SU-DHL-6 (cell line): ENCODE data around the gene ASGR1.
A peak's percentile ranks its signal among the peaks of the same experiment; 100 is the strongest.

Experiments
- H2AFZ ChIP-seq: fragments of 200-600 bp; sonication (generic); 2 replicates; pipeline ENCODE4 v1.6.1; 2014; ENCODE audit warnings: low read depth, mild to moderate bottlenecking, moderate library complexity, mixed read lengths, antibody characterized with exemption, low read length; ENCODE audit not compliant: severe bottlenecking
- H3F3A ChIP-seq: fragments of 200-600 bp; shearing (Covaris generic); 2 replicates; pipeline ENCODE4 v1.6.0; 2016; ENCODE audit warnings: antibody characterized with exemption, mild to moderate bottlenecking; ENCODE audit not compliant: insufficient read depth
- H3K27ac ChIP-seq: fragments of 200-600 bp; sonication (generic); 2 replicates; pipeline ENCODE4 v1.5.1; 2016; ENCODE audit warnings: low read depth, mild to moderate bottlenecking, low read length, moderate library complexity, mixed read lengths
- H3K27me3 ChIP-seq: fragments of 200-600 bp; sonication (generic), shearing (Covaris generic); 2 replicates; pipeline ENCODE4 v1.6.0; 2014; ENCODE audit warnings: mild to moderate bottlenecking, low read length
- H3K36me3 ChIP-seq: fragments of 200-600 bp; sonication (generic); 2 replicates; pipeline ENCODE4 v1.6.1; 2014; ENCODE audit warnings: mild to moderate bottlenecking, low read length, mixed read lengths
- H3K4me2 ChIP-seq: fragments of 300-600, 200-600 bp; shearing (Covaris generic), sonication (generic); 2 replicates; pipeline ENCODE4 v1.6.0; 2014; ENCODE audit warnings: low read length, low read depth, mild to moderate bottlenecking; ENCODE audit not compliant: poor library complexity, severe bottlenecking
- H3K4me3 ChIP-seq: fragments of 200-600 bp; sonication (generic); 2 replicates; pipeline ENCODE4 v1.5.1; 2014; ENCODE audit warnings: antibody characterized with exemption, low read length, mild to moderate bottlenecking, mixed read lengths; ENCODE audit not compliant: insufficient read depth, poor library complexity, severe bottlenecking
- H3K79me2 ChIP-seq: fragments of 200-600 bp; sonication (generic); 2 replicates; pipeline ENCODE4 v1.6.1; 2014; ENCODE audit warnings: mild to moderate bottlenecking, low read length, moderate library complexity; ENCODE audit not compliant: insufficient read depth
- H3K9ac ChIP-seq: fragments of 200-600 bp; sonication (generic); 2 replicates; pipeline ENCODE4 v1.7.0; 2014; ENCODE audit warnings: mild to moderate bottlenecking, low read length
- H3K9me2 ChIP-seq: fragments of 200-600 bp; sonication (generic); replicated peaks from 2 replicates; pipeline ENCODE4 v1.6.1; 2014; ENCODE audit warnings: low read length; ENCODE audit not compliant: insufficient read depth
- H3K9me3 ChIP-seq: fragments of 200-600 bp; sonication (generic); 2 replicates; pipeline ENCODE4 v1.6.1; 2014; ENCODE audit warnings: low read length, mixed read lengths; ENCODE audit not compliant: insufficient read depth
- H4K20me1 ChIP-seq: fragments of 200-600 bp; sonication (generic); 2 replicates; pipeline ENCODE4 v1.6.1; 2014; ENCODE audit warnings: low read depth, mild to moderate bottlenecking, antibody characterized with exemption, low read length, moderate library complexity, mixed read lengths
- EZH2phosphoT487 ChIP-seq: fragments of 200-600 bp; sonication (generic), shearing (Covaris generic); conservative IDR thresholded peaks from 2 replicates; pipeline ENCODE4 v1.6.1; 2018; ENCODE audit warnings: mild to moderate bottlenecking, antibody characterized with exemption, low read length, moderate library complexity, mixed read lengths
- TF ChIP-seq, protein P1 (sequence below): fragments of 200-600 bp; sonication (generic); IDR thresholded peaks from one replicate; pipeline ENCODE4 v1.5.1; 2017; ENCODE audit warnings: antibody characterized with exemption, mild to moderate bottlenecking, low read length, moderate library complexity; ENCODE audit not compliant: insufficient read depth, poor library complexity, severe bottlenecking

The ASGR1 gene

DNA sequence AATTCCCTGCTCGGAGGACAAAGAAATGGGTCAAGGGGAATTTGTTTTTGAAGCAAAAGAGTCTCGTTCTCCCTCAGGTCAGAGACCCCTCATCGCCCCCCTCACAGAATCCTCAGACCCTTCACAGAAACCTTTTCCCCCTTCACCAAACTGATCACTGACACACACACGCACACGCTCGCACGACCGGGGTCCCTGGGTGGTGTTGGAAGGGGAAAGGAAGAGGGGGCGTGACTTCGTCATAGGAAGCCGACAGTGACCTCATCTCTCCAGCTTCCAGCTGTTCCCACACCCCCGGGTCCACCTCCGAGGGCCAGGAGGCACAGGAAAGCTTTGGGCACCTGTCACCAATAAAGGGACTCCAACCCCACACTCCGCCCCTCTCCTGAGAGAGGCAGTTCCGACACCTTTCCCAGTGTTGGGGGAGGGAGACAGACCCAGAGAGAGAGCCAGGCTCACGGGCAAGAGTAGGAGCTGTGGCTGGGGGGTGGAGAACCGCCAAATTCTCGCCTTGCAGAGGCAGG is 1.2 kb downstream of the ASGR1 start:
- Histone ChIP-seq H3K36me3 (no peaks in the 10 kb centered on the region), H3K4me2 (no peak overlapping the region), H4K20me1 (no peaks in the 10 kb centered on the region), H3K9ac (no peak overlapping the region), H2AFZ (peak overlapping the region; percentile 25), H3K27me3 (no peaks in the 10 kb centered on the region), H3K9me2 (no peaks in the 10 kb centered on the region), H3K9me3 (peaks cover 5% of the 10 kb centered on the region; the same call in 1 of the 2 replicates), H3F3A (no peaks in the 10 kb centered on the region), H3K27ac (no peak overlapping the region), H3K4me3 (no peak overlapping the region), H3K79me2 (no peaks in the 10 kb centered on the region)
- TF ChIP-seq, protein P1, sequence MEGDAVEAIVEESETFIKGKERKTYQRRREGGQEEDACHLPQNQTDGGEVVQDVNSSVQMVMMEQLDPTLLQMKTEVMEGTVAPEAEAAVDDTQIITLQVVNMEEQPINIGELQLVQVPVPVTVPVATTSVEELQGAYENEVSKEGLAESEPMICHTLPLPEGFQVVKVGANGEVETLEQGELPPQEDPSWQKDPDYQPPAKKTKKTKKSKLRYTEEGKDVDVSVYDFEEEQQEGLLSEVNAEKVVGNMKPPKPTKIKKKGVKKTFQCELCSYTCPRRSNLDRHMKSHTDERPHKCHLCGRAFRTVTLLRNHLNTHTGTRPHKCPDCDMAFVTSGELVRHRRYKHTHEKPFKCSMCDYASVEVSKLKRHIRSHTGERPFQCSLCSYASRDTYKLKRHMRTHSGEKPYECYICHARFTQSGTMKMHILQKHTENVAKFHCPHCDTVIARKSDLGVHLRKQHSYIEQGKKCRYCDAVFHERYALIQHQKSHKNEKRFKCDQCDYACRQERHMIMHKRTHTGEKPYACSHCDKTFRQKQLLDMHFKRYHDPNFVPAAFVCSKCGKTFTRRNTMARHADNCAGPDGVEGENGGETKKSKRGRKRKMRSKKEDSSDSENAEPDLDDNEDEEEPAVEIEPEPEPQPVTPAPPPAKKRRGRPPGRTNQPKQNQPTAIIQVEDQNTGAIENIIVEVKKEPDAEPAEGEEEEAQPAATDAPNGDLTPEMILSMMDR: no peak
- TF ChIP-seq EZH2phosphoT487: no peak

DNA sequence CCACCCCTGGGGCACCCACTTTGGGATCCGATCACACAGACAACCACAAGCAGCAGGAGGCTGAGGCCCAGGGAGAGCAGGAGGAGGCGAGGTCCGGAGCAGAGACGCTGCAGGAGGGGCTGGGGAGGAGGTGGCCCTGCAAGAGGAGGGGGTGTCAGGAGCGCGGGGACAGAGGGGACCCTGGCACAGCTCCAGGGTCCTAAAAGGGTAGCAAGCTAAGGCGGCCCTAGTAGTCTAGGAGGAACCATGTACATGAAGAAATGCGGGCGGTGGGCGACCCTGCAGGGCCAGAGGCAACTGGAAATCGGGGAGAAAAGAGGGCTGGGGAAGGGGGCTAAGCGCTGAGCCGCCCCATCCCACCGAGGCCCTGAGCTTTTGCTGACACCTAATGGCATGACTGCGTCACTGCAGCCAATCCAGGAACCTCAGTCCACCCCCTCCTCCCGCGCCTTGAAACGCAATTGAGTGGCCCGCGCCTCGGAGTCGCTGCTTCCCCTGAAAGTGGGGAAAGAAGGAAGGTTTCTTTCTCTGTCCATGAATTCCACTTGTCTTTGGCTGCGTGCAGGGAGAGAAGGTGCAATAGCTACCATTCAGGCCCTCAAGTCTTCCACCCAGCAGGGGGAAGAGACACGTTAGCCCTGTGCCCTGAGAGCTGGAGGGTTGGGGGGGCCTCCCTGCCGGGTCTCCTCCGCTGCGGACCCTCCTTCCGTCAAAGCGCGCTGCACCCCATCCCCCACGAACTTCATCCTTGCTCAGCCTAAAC is 1.8 kb downstream of the ASGR1 start:
- no peak overlapping the region for H3K4me2 ChIP-seq
- no peaks in the 10 kb centered on the region for H4K20me1 ChIP-seq
- H3K36me3 ChIP-seq: no peaks in the 10 kb centered on the region
- no peaks in the 10 kb centered on the region for H3K27me3 ChIP-seq
- H3K9ac ChIP-seq: no peak overlapping the region
- no peaks in the 10 kb centered on the region for H3F3A ChIP-seq
- H2AFZ ChIP-seq: peak overlapping the region; percentile 25
- no peaks in the 10 kb centered on the region for H3K79me2 ChIP-seq
- peaks cover 5% of the 10 kb centered on the region; the same call in 1 of the 2 replicates for H3K9me3 ChIP-seq
- no peak overlapping the region for H3K4me3 ChIP-seq
- no peak overlapping the region for H3K27ac ChIP-seq
- TF ChIP-seq, protein P1: peak; percentile 45
- TF ChIP-seq EZH2phosphoT487: no peak
- H3K9me2 ChIP-seq: no peaks in the 10 kb centered on the region

DNA sequence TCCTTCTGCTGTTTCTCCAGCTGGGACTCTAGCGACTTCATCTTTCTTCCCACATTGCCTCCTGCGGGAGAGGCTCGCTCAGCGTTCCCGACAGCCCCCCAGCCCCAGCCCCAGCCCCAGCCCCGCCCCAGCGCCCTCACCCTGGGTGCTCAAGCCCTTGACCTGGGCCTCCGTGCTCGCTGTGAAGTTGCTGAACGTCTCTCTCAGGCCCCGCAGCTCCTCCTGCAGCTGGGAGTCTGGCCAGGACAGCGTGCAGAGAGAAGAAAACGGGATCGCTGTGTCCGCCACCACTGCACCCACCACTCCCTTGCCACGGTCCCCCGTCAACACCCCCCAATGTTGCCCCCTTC is 2.4 kb downstream of the ASGR1 start:
- H2AFZ ChIP-seq: no peak overlapping the region

More for the DNA sequence above, 2.4 kb downstream of the ASGR1 start:
- no peaks in the 10 kb centered on the region for H4K20me1 ChIP-seq
- H3K79me2 ChIP-seq: no peaks in the 10 kb centered on the region
- H3K27me3 ChIP-seq: no peaks in the 10 kb centered on the region
- no peaks in the 10 kb centered on the region for H3K9me2 ChIP-seq
- peaks cover 5% of the 10 kb centered on the region; the same call in 1 of the 2 replicates for H3K9me3 ChIP-seq
- no peak overlapping the region for H3K27ac ChIP-seq
- no peak overlapping the region for H3K4me3 ChIP-seq
- H3F3A ChIP-seq: no peaks in the 10 kb centered on the region
- H3K36me3 ChIP-seq: no peaks in the 10 kb centered on the region
- no peak overlapping the region for H3K9ac ChIP-seq
- H3K4me2 ChIP-seq: no peak overlapping the region
- TF ChIP-seq EZH2phosphoT487: no peak
- TF ChIP-seq, protein P1: no peak
